GM20000 (cell line): ENCODE measurements around the gene DPEP2NB.

Experiments
- DNase-seq: peaks from one replicate; pipeline ENCODE4 v3.0.0; 2012; ENCODE audit warnings: low spot score
- CTCF ChIP-seq: IDR thresholded peaks from 2 replicates; pipeline ENCODE4 v1.5.1; 2012; ENCODE audit warnings: mild to moderate bottlenecking, control low read depth; ENCODE audit errors: extremely low read depth, missing control alignments

The DPEP2NB gene

GRCh38 chr16:67987460-67988160 is 28.1 kb downstream of the DPEP2NB start:
- no peak for DNase-seq
- no peak for TF ChIP-seq CTCF

GRCh38 chr16:67986949-67987348 is 28.8 kb downstream of the DPEP2NB start:
- no peak for DNase-seq
- no peak for TF ChIP-seq CTCF

GRCh38 chr16:67982011-67982696 is 33.6 kb downstream of the DPEP2NB start:
- no peak for DNase-seq
- no peak for TF ChIP-seq CTCF

GRCh38 chr16:67979955-67980678 is 35.6 kb downstream of the DPEP2NB start, which contains the start of gene DPEP3:
TSS of gene DPEP3 (minus strand) at chr16:67980499. CDS start at chr16:67980380, 119 bp downstream.
- no peak for TF ChIP-seq CTCF
- no peak for DNase-seq

- no peak for DNase-seq
- TF ChIP-seq CTCF = no peak
Observed at GRCh38 chr16:67977469-67978227, 38.1 kb downstream of the DPEP2NB start.

GRCh38 chr16:67977005-67977404 is 38.7 kb downstream of the DPEP2NB start:
- no peak for TF ChIP-seq CTCF
- no peak for DNase-seq

- DNase-seq = no peak
Observed at GRCh38 chr16:67976205-67976604, 39.5 kb downstream of the DPEP2NB start.

More at GRCh38 chr16:67976205-67976604, 39.5 kb downstream of the DPEP2NB start:
- no peak for TF ChIP-seq CTCF
